ENCODE measurements around the gene SLC8B1. TPM values are rescaled to one million over a fixed set of nuclear protein-coding genes. Genes with fewer than 3 reads are reported as not detected.

The SLC8B1 gene
- total and polyA plus RNA-seq, 9 of the 15 experiments (the other 6 are each of a cell fraction or from before 2014, with no cell fraction given) = 0.86 to 34.1 (median 18.5) TPM

- TF ChIP-seq CTCFL (IDR thresholded peaks at IDR 0.05; ENCODE audit: borderline replicate concordance, insufficient read depth, low read depth, low read length, poor library complexity, severe bottlenecking) (peak; percentile 19), U2AF1 (optimal IDR thresholded peaks at IDR 0.05; ENCODE audit: low read depth, low read length) (no peak), IRF9 (tag; IDR thresholded peaks at IDR 0.05) (no peak), RNF219 (CRISPR knock-in tag; IDR thresholded peaks at IDR 0.05) (no peak), ZNF449 (CRISPR knock-in tag; IDR thresholded peaks at IDR 0.05) (no peak)
These were observed 18.8 kb downstream of the SLC8B1 start (continued) for GRCh38 chr12:113316155-113316554.

Data from K562 (cell line).